ENCODE results near the gene MAP4K4. TPM values are rescaled to one million over a fixed set of nuclear protein-coding genes. Genes with fewer than 3 reads are reported as not detected.

MAP4K4 gene
- total and polyA plus RNA-seq, 12 donors, result 8.7 to 43.1 (median 21.8) TPM

DNA sequence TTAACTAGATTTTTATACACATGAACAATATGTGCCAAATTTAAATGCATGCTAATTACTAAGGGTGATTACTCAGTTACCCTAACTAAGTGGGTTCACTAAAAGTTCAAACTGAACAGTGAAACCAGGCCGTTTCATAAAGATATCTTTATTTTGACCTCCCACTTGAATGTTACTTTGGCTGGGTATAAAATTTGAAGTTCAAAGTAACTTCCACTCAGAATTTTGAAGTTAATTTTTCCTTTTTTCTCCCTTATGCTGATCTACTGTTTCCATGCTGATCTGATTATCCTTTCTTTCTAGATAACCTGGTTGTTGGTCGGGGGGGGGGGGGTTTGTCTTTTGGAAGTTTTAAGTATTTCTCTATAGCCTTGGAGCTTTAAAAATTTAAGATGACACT lies 25.5 kb upstream of the MAP4K4 start:
- no peak overlapping the region for H3K27ac ChIP-seq
- no peak for TF ChIP-seq POLR2A (IDR thresholded peaks at IDR 0.05)
- TF ChIP-seq, protein P1, sequence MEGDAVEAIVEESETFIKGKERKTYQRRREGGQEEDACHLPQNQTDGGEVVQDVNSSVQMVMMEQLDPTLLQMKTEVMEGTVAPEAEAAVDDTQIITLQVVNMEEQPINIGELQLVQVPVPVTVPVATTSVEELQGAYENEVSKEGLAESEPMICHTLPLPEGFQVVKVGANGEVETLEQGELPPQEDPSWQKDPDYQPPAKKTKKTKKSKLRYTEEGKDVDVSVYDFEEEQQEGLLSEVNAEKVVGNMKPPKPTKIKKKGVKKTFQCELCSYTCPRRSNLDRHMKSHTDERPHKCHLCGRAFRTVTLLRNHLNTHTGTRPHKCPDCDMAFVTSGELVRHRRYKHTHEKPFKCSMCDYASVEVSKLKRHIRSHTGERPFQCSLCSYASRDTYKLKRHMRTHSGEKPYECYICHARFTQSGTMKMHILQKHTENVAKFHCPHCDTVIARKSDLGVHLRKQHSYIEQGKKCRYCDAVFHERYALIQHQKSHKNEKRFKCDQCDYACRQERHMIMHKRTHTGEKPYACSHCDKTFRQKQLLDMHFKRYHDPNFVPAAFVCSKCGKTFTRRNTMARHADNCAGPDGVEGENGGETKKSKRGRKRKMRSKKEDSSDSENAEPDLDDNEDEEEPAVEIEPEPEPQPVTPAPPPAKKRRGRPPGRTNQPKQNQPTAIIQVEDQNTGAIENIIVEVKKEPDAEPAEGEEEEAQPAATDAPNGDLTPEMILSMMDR (IDR thresholded peaks at IDR 0.05), result no peak
- no peaks in the 10 kb centered on the region for H3K36me3 ChIP-seq (replicated peaks in 1 of 2)
- 50 to 73% (median 64%) methylated on average over 2 of the region's 2 CpGs for WGBS, 4 donors
- no peaks in the 10 kb centered on the region for H3K9me3 ChIP-seq (replicated peaks in 1 of 3)
- H3K4me1 ChIP-seq (replicated peaks in 1 of 2), result no peaks in the 10 kb centered on the region
- intact Hi-C loops (cut with DNase I), result no loop called here
- H3K27me3 ChIP-seq, result no peaks in the 10 kb centered on the region
- no peak overlapping the region for H3K4me3 ChIP-seq
- DNase-seq, result no peak

DNA sequence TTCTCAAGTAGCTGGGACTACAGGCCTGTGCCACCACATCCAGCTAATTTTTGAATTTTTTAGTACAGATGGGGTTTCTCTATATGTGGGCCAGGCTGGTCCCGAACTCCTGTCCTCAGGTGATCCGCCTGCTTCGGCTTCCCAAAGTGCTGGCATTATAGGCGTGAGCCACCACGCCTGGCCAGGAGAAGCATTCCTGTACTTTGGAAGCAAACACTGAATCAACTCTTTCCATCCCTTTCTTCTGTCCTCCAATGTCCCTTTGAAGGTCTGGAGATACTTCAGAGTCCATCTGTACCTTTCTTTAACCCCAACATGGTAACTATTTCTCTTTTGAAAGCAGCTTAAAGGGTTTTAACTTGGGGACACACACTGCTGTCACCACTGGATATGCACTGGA lies 23.6 kb upstream of the MAP4K4 start:
- Histone ChIP-seq H3K4me3 (no peak overlapping the region), H3K9me3 (replicated peaks in 1 of 3) (no peaks in the 10 kb centered on the region), H3K36me3 (replicated peaks in 1 of 2) (no peaks in the 10 kb centered on the region), H3K27ac (no peak overlapping the region), H3K27me3 (no peaks in the 10 kb centered on the region), H3K4me1 (replicated peaks in 1 of 2) (no peaks in the 10 kb centered on the region)
- intact Hi-C loops (cut with DNase I), result no loop called here
- WGBS, 4 donors, result 92 to 98% (median 96%) methylated on average over 5 of the region's 5 CpGs
- DNase-seq, result no peak
- TF ChIP-seq, protein P1 (IDR thresholded peaks at IDR 0.05), result no peak
- TF ChIP-seq POLR2A (IDR thresholded peaks at IDR 0.05), result no peak

DNA sequence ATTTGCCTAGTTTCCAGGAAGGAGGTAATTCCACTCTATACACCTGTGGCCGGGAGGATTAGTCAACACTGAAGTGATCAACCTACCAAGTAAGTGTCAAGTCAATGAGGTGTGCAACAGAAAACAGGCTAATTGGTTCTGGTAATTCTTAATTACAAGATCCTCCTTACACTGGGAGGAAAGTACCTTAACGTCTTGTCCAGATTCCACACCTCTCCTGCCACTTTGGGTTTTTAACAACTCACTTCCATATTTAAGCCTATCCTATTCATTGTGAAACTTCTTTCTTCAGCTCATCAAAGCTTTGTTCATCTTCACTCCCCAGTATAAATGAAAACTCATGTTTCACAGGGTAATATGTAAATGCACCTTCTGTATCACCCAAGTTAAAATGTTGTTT lies 22.0 kb upstream of the MAP4K4 start:
- Histone ChIP-seq H3K27ac (no peak overlapping the region), H3K36me3 (replicated peaks in 1 of 2) (no peaks in the 10 kb centered on the region), H3K4me3 (no peak overlapping the region), H3K4me1 (replicated peaks in 1 of 2) (no peaks in the 10 kb centered on the region), H3K9me3 (replicated peaks in 1 of 3) (no peaks in the 10 kb centered on the region), H3K27me3 (no peaks in the 10 kb centered on the region)
- TF ChIP-seq POLR2A (IDR thresholded peaks at IDR 0.05), result no peak
- TF ChIP-seq, protein P1 (IDR thresholded peaks at IDR 0.05), result no peak
- intact Hi-C loops (cut with DNase I), result no loop called here
- no peak for DNase-seq
- 57 to 67% (median 64%) methylated on average over 2 of the region's 2 CpGs for WGBS, 4 donors

DNA sequence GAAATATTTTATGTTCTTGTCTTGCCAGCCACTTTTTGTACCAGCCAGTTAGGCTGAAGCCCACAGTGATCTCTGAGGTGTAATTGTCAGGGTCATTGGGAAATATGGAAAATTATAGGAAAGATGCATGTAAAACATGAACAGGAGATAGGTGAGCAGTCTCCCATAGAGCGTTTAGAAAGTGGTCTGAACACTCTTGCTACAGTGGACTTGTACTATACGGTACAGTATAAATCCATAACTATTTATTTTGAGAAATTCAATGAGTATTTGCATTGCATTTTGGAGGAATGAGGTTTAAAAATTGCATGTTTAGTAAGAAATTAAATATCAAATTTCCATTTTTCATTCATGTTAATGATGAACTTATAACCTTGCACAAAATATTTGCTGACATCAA lies 20.8 kb upstream of the MAP4K4 start:
- no peak overlapping the region for H3K27ac ChIP-seq
- 88 to 94% (median 91%) methylated on average over 2 of the region's 2 CpGs for WGBS, 4 donors
- H3K27me3 ChIP-seq, result no peaks in the 10 kb centered on the region
- H3K36me3 ChIP-seq (replicated peaks in 1 of 2), result no peaks in the 10 kb centered on the region
- intact Hi-C loops (cut with DNase I), result no loop called here
- DNase-seq, result no peak
- no peak for TF ChIP-seq POLR2A (IDR thresholded peaks at IDR 0.05)
- TF ChIP-seq, protein P1 (IDR thresholded peaks at IDR 0.05), result no peak
- H3K9me3 ChIP-seq (replicated peaks in 1 of 3), result no peaks in the 10 kb centered on the region
- H3K4me3 ChIP-seq, result no peak overlapping the region
- H3K4me1 ChIP-seq (replicated peaks in 1 of 2), result no peaks in the 10 kb centered on the region

All from adrenal gland (tissue), 12 donors.